ENCODE results near the gene RASGRF1.

Gene RASGRF1, protein sequence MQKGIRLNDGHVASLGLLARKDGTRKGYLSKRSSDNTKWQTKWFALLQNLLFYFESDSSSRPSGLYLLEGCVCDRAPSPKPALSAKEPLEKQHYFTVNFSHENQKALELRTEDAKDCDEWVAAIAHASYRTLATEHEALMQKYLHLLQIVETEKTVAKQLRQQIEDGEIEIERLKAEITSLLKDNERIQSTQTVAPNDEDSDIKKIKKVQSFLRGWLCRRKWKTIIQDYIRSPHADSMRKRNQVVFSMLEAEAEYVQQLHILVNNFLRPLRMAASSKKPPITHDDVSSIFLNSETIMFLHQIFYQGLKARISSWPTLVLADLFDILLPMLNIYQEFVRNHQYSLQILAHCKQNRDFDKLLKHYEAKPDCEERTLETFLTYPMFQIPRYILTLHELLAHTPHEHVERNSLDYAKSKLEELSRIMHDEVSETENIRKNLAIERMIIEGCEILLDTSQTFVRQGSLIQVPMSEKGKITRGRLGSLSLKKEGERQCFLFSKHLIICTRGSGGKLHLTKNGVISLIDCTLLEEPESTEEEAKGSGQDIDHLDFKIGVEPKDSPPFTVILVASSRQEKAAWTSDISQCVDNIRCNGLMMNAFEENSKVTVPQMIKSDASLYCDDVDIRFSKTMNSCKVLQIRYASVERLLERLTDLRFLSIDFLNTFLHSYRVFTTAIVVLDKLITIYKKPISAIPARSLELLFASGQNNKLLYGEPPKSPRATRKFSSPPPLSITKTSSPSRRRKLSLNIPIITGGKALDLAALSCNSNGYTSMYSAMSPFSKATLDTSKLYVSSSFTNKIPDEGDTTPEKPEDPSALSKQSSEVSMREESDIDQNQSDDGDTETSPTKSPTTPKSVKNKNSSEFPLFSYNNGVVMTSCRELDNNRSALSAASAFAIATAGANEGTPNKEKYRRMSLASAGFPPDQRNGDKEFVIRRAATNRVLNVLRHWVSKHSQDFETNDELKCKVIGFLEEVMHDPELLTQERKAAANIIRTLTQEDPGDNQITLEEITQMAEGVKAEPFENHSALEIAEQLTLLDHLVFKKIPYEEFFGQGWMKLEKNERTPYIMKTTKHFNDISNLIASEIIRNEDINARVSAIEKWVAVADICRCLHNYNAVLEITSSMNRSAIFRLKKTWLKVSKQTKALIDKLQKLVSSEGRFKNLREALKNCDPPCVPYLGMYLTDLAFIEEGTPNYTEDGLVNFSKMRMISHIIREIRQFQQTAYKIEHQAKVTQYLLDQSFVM (N-terminal part only)

DNA sequence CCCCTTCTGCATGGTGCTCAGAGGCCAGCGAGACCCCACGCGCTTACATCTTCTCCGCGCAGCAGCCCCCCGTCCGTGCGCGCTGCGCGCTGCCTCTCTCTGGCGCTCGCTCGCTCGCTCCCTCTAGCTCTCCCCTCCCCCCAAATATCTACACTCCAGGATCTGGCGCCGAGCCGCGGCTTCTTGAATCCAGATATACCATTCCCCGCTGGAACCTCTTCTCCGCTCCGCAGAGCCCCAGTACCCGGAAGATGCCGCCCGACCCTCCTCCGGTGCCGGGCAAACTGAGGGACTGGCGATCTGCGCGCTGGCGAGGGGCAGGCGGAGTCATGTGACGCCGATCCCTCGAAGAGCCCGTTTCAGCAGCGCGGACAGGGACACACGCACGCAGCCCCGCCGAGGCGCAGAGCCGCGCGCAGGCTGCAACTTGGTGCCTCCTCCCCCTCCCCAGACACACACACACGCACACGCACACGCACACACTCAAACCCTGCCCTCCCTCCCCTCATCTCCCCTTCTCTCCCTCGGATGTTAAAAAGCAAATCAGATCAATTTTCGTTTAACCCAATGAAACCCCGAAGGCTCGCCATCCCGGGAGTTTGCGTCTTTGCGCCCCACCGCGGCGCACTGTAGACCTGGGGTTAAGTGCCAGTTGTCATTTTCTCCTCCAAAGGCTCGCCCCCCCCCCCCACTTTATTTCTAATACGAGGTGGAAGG is at the start of gene RASGRF1:
TSS of gene RASGRF1 (minus strand) at position 294 of the 717 bp plus-strand sequence. CDS start at position 12, 282 bp downstream.
- no peak for DNase-seq (ENCODE audit: low read depth)
- no peak within 1 kb of the TSS for H3K4me3 ChIP-seq (ENCODE audit: low read depth, low read length)

DNA sequence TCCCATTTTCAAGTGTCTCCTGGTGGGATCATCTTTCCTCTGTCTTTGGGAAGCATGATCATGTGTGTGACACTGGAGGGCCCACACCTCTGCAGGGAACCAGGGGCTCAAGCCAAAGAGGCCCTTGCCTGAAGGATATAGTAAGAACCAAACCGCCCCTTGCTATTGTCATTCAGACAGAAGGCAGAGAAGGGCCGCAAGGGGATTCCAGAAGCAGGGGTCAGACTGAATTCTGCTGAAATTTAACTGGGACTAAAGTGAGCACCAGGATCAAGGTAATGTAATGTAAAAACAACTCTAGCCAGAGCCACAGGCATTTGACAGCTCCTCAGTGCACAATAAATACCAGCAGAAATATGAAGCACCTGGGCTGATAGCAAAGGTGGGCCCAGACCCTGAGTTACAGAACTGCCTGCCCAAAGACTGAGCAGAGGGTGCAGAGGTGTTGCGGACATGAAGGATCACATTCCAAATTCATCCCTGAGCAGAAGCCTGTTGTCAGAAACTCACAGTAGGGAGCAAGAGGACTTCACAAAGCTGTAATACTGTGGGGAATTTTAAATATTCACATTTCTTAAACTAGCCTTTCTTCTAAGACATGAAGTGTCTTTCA is 46.0 kb upstream of the RASGRF1 start:
- H3K4me3 ChIP-seq (ENCODE audit: low read depth, low read length), result no peak overlapping the region
- DNase-seq (ENCODE audit: low read depth), result no peak
- TF ChIP-seq, protein P1, sequence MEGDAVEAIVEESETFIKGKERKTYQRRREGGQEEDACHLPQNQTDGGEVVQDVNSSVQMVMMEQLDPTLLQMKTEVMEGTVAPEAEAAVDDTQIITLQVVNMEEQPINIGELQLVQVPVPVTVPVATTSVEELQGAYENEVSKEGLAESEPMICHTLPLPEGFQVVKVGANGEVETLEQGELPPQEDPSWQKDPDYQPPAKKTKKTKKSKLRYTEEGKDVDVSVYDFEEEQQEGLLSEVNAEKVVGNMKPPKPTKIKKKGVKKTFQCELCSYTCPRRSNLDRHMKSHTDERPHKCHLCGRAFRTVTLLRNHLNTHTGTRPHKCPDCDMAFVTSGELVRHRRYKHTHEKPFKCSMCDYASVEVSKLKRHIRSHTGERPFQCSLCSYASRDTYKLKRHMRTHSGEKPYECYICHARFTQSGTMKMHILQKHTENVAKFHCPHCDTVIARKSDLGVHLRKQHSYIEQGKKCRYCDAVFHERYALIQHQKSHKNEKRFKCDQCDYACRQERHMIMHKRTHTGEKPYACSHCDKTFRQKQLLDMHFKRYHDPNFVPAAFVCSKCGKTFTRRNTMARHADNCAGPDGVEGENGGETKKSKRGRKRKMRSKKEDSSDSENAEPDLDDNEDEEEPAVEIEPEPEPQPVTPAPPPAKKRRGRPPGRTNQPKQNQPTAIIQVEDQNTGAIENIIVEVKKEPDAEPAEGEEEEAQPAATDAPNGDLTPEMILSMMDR (IDR thresholded peaks at IDR 0.05; ENCODE audit: insufficient read depth, low read depth, low read length, missing control alignments), result no peak

More for the DNA sequence above, at the start of gene RASGRF1:
- TF ChIP-seq, protein P1 (IDR thresholded peaks at IDR 0.05; ENCODE audit: insufficient read depth, low read depth, low read length, missing control alignments), result no peak

DNA sequence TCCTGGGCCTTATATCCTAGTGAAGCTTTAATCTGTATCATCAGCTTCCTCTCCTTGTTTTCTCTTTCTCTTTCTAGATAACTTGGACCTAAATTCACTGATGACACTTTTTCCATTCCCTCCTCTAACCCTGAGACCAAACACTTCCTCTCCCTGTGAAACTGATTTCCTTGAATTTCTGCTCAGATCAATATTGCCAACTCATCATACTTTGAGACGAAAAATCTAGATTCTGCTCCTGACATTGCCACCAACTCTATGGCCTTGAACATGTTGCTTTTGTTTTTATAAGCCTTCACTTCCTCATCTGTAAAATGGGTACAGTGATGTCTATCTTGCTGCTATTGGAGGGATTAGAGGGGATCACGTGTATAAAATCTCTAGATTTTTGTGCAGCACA is 42.7 kb upstream of the RASGRF1 start:
- H3K4me3 ChIP-seq (ENCODE audit: low read depth, low read length), result no peak overlapping the region
- TF ChIP-seq, protein P1 (IDR thresholded peaks at IDR 0.05; ENCODE audit: insufficient read depth, low read depth, low read length, missing control alignments), result no peak
- no peak for DNase-seq (ENCODE audit: low read depth)

DNA sequence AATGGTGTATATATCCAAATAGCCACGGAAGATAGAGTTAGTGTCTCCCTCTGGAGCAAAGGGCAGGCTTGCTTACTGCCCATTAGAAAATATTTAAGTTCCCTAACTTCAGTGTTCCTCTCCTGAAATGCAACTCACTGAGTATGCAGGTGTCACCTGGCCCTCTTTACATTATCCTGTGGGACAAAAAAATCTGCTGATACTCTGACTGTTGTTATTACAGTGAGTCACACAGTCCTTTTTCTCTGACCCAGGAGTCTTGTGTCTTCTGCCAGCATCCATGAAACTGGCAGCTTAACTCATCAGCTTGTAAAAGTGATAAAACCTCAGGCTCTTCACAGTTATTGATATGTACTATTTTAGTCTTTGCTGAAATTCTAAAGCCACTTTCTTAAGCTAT is 42.2 kb upstream of the RASGRF1 start:
- no peak for DNase-seq (ENCODE audit: low read depth)
- no peak overlapping the region for H3K4me3 ChIP-seq (ENCODE audit: low read depth, low read length)
- TF ChIP-seq, protein P1 (IDR thresholded peaks at IDR 0.05; ENCODE audit: insufficient read depth, low read depth, low read length, missing control alignments), result no peak

DNA sequence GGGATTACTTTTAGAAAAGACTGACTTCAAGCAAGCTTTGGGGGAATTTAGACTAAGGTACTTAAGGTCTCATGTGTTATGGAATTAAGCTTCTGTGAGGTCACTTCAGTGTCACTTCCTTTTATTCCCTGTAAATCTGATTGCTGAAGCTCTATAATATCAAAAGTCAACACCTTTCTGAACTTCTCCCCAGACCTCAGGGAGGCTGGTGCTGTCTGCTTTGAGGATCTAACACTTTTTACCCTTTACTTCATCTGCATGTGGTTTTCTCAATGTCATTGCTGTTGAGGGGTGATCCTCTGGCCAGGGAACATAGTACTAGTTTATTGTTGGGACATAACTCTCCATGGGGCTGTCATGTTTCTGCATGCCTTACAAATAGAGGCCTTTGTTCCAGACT is 41.8 kb upstream of the RASGRF1 start:
- TF ChIP-seq, protein P1 (IDR thresholded peaks at IDR 0.05; ENCODE audit: insufficient read depth, low read depth, low read length, missing control alignments), result no peak
- DNase-seq (ENCODE audit: low read depth), result no peak
- no peak overlapping the region for H3K4me3 ChIP-seq (ENCODE audit: low read depth, low read length)
